ENCODE results near the gene BLM.

The BLM gene

DNA sequence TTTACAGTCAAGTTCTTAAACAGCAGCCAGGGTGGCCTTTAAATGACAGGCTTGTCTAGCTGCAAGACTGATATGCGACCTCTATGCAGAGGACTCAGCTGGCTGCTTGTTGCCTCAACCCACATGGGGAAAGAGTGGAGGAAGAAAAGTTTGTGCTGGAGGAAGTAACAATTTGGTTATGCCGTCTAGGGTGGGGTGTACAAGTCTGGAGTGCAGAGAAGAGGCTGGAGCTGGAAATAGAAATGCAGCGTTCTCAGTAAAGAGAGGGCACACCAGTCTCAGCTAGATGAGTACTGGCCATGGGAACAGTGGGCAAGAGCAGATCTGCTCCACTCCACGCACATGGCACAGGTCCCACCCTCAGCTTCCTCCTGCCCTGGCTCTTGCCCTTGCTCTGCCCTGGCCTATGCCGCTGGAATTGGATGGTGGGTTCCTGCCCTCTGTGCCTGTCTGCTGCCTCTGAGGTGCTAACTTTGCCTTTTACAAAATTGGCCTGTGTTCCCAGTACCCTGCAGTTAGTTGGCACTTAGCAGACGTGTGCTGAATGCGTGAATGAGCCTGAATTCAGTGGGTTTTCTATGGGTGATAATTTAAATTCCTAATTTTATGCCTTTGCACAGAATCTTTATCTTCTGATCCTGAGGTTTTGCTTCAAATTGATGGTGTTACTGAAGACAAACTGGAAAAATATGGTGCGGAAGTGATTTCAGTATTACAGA, 91.5 kb downstream of the BLM start:
- Mint-ChIP-seq H3K27me3 (ENCODE audit: low read depth) (no peaks in the 10 kb centered on the region), H3K27ac (no peak overlapping the region), H3K4me3 (no peak overlapping the region), H3K9me3 (no peaks in the 10 kb centered on the region), H3K36me3 (ENCODE audit: low read depth) (peaks cover 21% of the 10 kb centered on the region), H3K4me1 (peaks cover 1% of the 10 kb centered on the region)
- no peak for TF ChIP-seq CTCF (IDR thresholded peaks at IDR 0.05; ENCODE audit: unreplicated experiment in 3 of 3)

- H3K36me3 Mint-ChIP-seq (ENCODE audit: low read depth), result peaks cover 16% of the 10 kb centered on the region
- H3K4me3 Mint-ChIP-seq, result no peak overlapping the region
- H3K27ac Mint-ChIP-seq, result no peak overlapping the region
- H3K4me1 Mint-ChIP-seq, result peaks cover 10% of the 10 kb centered on the region
- no peak for TF ChIP-seq CTCF (IDR thresholded peaks at IDR 0.05; ENCODE audit: unreplicated experiment in 3 of 3)
- H3K27me3 Mint-ChIP-seq (ENCODE audit: low read depth), result no peaks in the 10 kb centered on the region
- H3K9me3 Mint-ChIP-seq, result no peaks in the 10 kb centered on the region
These were observed 92.4 kb downstream of the BLM start for GRCh38 chr15:90809536-90809935.

DNA sequence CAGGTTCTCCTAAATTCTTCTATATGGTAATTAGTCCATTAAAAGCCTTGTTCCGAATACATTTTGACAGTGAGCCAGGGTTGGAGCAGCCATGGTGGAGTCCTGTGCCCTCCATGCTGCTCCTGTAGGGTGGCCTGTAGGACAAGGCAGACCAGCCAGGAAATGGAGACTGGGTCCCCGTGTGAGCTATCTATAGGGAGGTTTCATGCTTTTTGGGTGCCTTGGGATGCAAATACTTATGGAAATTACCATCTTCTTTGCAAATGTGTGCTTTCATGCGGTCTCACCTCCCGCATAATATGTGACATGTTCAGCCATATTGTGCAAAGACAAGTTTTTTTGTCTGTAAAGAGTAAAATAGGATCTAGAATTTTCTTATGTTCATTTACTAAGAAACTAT, 93.2 kb downstream of the BLM start:
- TF ChIP-seq CTCF (IDR thresholded peaks at IDR 0.05; ENCODE audit: unreplicated experiment in 3 of 3), result no peak
- Mint-ChIP-seq H3K27ac (no peak overlapping the region), H3K27me3 (ENCODE audit: low read depth) (no peaks in the 10 kb centered on the region), H3K9me3 (no peaks in the 10 kb centered on the region), H3K36me3 (ENCODE audit: low read depth) (peaks cover 24% of the 10 kb centered on the region), H3K4me3 (no peak overlapping the region), H3K4me1 (peaks cover 18% of the 10 kb centered on the region)

- Mint-ChIP-seq H3K27ac (peak overlapping the region in 1 of 3 experiments; percentile 37), H3K36me3 (ENCODE audit: low read depth) (peaks cover 26% of the 10 kb centered on the region), H3K4me3 (no peak overlapping the region), H3K4me1 (peaks cover 21% of the 10 kb centered on the region), H3K27me3 (ENCODE audit: low read depth) (no peaks in the 10 kb centered on the region), H3K9me3 (no peaks in the 10 kb centered on the region)
- no peak for TF ChIP-seq CTCF (IDR thresholded peaks at IDR 0.05; ENCODE audit: unreplicated experiment in 3 of 3)
These were observed 95.2 kb downstream of the BLM start for GRCh38 chr15:90812171-90812957.

GRCh38 chr15:90812958-90813265, 95.8 kb downstream of the BLM start:
- H3K27ac Mint-ChIP-seq, result no peak overlapping the region
- no peaks in the 10 kb centered on the region for H3K9me3 Mint-ChIP-seq
- H3K4me1 Mint-ChIP-seq, result peaks cover 25% of the 10 kb centered on the region
- TF ChIP-seq CTCF (IDR thresholded peaks at IDR 0.05; ENCODE audit: unreplicated experiment in 3 of 3), result no peak
- no peaks in the 10 kb centered on the region for H3K27me3 Mint-ChIP-seq (ENCODE audit: low read depth)
- no peak overlapping the region for H3K4me3 Mint-ChIP-seq
- peaks cover 26% of the 10 kb centered on the region for H3K36me3 Mint-ChIP-seq (ENCODE audit: low read depth)
